GM18499 (cell line): ENCODE measurements around the gene SH3RF3.

Experiments used
- ATAC-seq: cut with Tn5 transposase; IDR thresholded peaks from one replicate; pipeline ENCODE4 v1.9.1; 2021; ENCODE audit warnings: moderate number of reproducible peaks; ENCODE audit not compliant: insufficient read depth, unreplicated experiment

SH3RF3 gene

GRCh38 chr2:109415581-109416013 is 286.6 kb downstream of the SH3RF3 start:
- ATAC-seq = no peak

DNA sequence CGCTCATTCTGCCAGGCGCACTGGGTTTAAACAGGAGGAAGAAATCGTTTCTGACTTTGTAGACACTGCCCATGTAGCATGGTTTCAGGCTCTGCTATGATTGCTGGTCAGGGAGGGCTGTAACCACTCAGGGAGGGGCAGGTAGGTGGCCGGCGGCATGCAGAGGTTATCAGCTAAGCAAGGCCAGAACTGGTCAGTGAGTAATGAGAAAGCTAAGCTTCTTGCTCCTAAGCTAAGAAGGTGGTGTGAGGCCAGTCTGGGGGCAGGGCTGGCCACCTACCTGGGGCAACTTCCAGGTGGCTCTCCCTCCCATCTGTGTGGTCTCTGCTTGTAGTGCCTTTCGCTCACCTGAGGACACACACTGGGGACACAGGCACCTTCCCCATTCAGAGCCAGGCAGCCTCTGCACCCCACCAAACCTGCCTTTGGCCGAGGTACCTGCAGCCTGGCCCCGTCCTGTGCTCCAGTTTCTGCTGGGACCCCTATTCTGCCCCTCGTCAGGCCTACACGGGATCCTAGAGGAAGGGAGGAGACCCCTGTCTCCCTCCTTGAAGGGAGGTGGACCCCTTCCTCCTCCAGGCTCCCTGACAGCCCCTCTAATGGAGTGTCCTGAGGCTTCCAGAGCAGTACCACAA is 288.8 kb downstream of the SH3RF3 start:
- no peak for ATAC-seq

GRCh38 chr2:109418716-109419115 is 289.7 kb downstream of the SH3RF3 start:
- ATAC-seq = no peak

- ATAC-seq = no peak
These were observed 290.3 kb downstream of the SH3RF3 start for GRCh38 chr2:109419171-109419756.

DNA sequence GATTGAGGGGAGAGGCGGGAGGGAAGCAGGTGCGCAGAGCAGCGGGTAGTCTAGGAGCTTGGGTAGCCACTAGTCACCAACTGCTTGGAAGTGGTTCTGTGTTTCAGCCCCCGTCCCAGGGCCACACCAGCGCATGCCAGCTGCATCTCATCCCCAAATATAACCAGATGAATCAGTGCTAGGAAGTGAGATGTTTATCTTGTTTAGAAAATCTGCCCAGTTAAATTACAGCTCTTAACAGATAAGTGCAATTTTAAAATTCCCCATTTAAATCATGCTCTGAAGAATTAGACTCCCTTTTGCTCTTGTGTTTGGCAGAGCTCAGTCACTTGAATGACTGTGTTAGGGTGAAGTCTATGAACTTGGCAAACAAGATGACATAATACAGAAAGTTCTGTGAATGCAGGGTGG is 291.0 kb downstream of the SH3RF3 start:
- no peak for ATAC-seq

DNA sequence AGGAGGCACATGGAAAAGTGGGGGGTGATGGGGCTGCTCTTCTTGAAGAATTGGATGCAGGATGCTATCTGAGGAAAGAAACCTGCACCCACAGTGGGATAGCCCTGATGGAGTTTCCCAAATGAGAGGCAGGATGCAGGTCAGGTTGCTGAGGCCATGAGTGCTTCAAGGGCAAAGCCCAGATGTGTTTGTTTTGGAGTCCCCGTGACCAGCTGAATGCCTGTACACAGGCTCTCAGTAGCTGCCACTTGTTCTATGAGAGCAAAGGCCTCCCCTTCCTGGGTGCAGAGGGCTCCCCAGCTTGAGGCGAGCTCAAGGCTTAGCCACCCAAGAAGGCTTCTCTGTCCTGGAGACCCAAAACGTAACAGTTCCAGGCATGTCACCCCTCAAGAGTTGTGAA is 292.1 kb downstream of the SH3RF3 start:
- no peak for ATAC-seq

GRCh38 chr2:109421642-109422041 is 292.6 kb downstream of the SH3RF3 start:
- no peak for ATAC-seq

DNA sequence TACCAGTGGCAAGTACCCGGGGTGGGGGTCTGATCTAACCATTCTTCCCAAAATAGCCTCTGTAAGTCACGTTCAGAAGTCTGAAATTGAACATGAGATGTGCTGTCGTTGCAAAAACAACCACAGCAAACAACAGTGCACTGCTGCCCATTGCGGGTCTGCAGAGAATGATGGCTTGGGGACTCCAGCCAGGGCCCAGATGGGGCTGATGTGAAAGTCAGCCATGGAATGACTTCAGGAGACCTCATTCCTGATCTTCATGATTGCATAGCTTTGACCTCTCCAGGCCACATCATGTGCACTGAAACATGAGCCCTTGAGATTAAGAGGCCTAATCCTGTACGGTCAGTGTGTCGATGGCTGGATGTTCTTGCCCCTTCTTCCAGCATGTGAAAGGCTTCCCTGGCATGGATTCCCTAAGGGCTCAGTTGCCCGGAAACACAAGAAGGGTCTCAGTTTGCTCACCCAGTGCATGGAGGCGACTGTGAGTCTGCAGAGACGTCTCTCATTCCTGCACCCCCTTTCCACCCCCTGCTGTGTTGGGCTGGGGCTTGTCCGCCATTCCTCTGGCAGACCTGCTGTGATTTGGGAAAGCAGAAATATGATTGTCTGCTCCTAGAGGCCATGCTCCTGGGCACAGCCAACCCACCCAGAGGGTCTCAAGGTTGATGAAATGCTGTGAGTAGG is 293.2 kb downstream of the SH3RF3 start:
- no peak for ATAC-seq

DNA sequence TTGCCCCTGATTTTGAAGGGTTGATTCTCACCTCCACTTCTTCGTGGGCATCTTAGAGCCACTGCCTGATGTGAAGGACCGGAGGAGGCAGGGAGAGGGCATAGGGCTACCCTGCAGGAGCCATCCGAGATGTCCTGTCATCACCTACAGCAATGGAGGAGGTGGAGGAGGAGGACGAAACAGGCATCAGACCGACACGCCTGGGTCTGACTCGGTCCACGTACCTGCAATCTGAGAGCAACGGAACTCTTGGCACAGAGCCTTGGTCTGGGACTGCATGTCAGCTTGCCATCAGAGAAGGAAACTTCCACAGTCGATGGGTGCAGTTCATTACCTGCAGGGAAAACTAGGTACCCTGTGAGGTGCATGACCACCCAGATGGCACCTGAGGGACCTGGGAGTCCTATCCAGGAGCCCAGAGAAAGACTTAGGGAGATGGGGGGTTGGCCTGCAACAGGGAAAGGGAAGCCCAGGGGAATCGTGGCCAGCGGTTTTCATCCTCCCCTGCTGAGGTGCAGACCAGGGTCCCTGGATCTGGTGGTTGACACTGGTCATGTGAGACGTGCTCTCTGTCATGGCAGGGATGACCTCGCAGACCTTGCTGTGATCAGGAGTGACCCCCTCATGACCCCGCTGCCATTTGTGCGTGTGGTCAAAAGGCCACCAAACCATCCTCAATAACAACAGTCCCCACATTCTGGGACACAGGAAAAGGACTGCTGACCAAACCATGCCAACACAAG is 293.9 kb downstream of the SH3RF3 start:
- ATAC-seq = no peak

GRCh38 chr2:109423556-109424359 is 294.8 kb downstream of the SH3RF3 start:
- ATAC-seq = no peak

GRCh38 chr2:109425411-109425810 is 296.4 kb downstream of the SH3RF3 start:
- ATAC-seq = no peak

DNA sequence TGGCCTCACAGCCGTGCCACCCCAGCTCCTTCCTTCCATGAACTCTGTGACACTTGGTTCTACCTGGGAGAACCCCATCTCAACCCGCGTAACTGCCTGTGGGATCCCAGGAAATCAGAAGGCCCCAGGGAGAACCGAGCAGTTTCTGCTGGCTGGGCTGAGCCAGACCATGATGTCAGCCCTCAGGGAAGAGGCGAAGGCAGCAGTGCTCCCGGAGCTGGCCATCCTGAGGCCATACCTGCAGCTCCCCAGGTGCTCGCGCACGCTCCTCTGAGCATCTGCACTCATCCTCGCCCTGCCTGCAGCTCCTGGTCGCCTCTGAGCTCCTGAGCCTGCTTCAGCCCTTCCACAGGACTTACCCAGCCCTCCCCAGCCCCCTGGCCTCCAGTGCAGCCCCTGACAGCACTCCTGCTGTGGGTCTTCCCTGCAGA is 298.7 kb downstream of the SH3RF3 start:
- no peak for ATAC-seq

- no peak for ATAC-seq
These were observed 299.3 kb downstream of the SH3RF3 start for GRCh38 chr2:109428281-109428680.

- no peak for ATAC-seq
These were observed 300.0 kb downstream of the SH3RF3 start for GRCh38 chr2:109428841-109429566.

- ATAC-seq = no peak
These were observed 300.7 kb downstream of the SH3RF3 start for GRCh38 chr2:109429567-109430328.

DNA sequence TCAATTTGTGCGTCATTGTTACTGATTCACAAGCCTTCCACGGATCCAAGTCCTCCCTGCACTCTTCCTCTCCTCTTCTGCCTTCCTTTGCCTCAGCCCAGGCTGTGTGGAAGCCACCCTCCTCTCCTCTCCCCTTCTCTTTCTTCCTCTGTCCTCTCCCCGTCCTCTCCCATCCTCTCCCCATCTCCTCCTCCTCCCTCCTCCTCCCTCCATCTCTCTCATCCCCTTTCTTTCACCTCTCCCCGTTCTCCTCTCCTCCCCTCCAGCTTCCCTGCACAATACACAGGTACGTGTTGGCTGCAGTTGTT is 301.3 kb downstream of the SH3RF3 start:
- ATAC-seq = no peak

- ATAC-seq = no peak
These were observed 303.4 kb downstream of the SH3RF3 start for GRCh38 chr2:109432421-109432820.

DNA sequence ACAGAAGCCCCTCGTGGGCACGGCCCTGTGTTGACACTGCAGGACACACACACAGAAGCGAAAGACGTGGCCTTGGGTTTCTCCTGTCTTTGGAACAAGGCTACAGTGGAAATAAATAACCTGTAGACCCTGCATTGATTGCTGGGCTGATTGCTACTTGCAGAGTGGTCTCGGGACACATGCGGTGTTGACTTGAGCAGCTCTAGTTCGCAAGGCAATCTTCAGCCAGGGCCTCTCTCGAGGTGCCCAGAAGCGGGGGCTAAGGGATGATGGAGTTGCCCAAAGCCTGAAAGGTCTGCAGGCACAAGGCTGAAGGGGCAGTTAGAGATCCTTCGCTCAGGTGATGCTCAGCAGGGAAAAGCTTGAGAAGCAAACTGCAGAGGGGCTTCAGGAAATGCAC is 304.5 kb downstream of the SH3RF3 start:
- ATAC-seq = no peak

GRCh38 chr2:109433926-109434325 is 304.9 kb downstream of the SH3RF3 start:
- ATAC-seq = no peak
